SH-SY5Y (cell line): Measurements from ENCODE around the gene EXOG.

Source experiments
- GATA2 ChIP-seq: IDR thresholded peaks from 2 replicates; pipeline ENCODE4 v1.6.1; 2011; ENCODE audit warnings: mild to moderate bottlenecking, low read depth, low read length
- GATA3 ChIP-seq: IDR thresholded peaks from 2 replicates; pipeline ENCODE4 v1.6.1; 2011; ENCODE audit warnings: low read depth, mild to moderate bottlenecking, low read length, moderate library complexity

Gene EXOG

GRCh38 chr3:38541806-38542205, 45.7 kb downstream of the EXOG start:
- TF ChIP-seq GATA3 (no peak), GATA2 (no peak)

GRCh38 chr3:38542401-38543298, 46.5 kb downstream of the EXOG start:
- TF ChIP-seq GATA3 (no peak), GATA2 (no peak)

- TF ChIP-seq GATA2 (no peak), GATA3 (no peak)
Measured at GRCh38 chr3:38543586-38543985, 47.4 kb downstream of the EXOG start.

- TF ChIP-seq GATA3, result no peak
- no peak for TF ChIP-seq GATA2
Measured at GRCh38 chr3:38544926-38545325, 48.8 kb downstream of the EXOG start.

- TF ChIP-seq GATA2 (no peak), GATA3 (no peak)
Measured at GRCh38 chr3:38545550-38545949, 49.4 kb downstream of the EXOG start.

- TF ChIP-seq GATA2 (no peak), GATA3 (no peak)
Measured at GRCh38 chr3:38545983-38546382, 49.8 kb downstream of the EXOG start.

- TF ChIP-seq GATA2, result no peak
- TF ChIP-seq GATA3, result no peak
Measured at GRCh38 chr3:38548154-38548931, 52.2 kb downstream of the EXOG start.

GRCh38 chr3:38549082-38549481, 52.9 kb downstream of the EXOG start:
- no peak for TF ChIP-seq GATA3
- TF ChIP-seq GATA2, result no peak

- no peak for TF ChIP-seq GATA2
- no peak for TF ChIP-seq GATA3
Measured at GRCh38 chr3:38549486-38549885, 53.3 kb downstream of the EXOG start.

- no peak for TF ChIP-seq GATA3
Measured at GRCh38 chr3:38549957-38550840, 54.1 kb downstream of the EXOG start.

GRCh38 chr3:38551026-38551832, 55.1 kb downstream of the EXOG start:
- TF ChIP-seq GATA3, result no peak
- TF ChIP-seq GATA2, result no peak

- TF ChIP-seq GATA2 (no peak), GATA3 (no peak)
Measured at GRCh38 chr3:38552364-38552763, 56.2 kb downstream of the EXOG start.

- TF ChIP-seq GATA2 (no peak), GATA3 (no peak)
Measured at GRCh38 chr3:38553071-38553470, 56.9 kb downstream of the EXOG start.
